Tibial nerve (tissue), 3 donors: ENCODE results near the gene SDHD.

ENCODE experiments used
- POLR2A ChIP-seq, 2 donors: fragments of 450-650 bp; IDR thresholded peaks; one replicate each; pipeline ENCODE4 v1.6.1; 2017; ENCODE audit warnings: antibody characterized with exemption in 2 of 2, mild to moderate bottlenecking in 2 of 2, moderate library complexity in 2 of 2
- TF ChIP-seq, protein P1 (sequence below), 5 experiments: fragments of 200-600 bp in 3 of 5; fragments of 450-650 bp in 2 of 5; sonication (generic) in 3 of 5; IDR thresholded peaks; one replicate each; pipeline ENCODE4 v1.5.1; 2016 to 2019; ENCODE audit warnings: antibody characterized with exemption in 5 of 5, mild to moderate bottlenecking in 3 of 5, moderate library complexity in 2 of 5

GRCh38 chr11:112086422-112087191 is at the start of gene SDHD, which contains the start of gene TIMM8B:
- TF ChIP-seq, protein P1, sequence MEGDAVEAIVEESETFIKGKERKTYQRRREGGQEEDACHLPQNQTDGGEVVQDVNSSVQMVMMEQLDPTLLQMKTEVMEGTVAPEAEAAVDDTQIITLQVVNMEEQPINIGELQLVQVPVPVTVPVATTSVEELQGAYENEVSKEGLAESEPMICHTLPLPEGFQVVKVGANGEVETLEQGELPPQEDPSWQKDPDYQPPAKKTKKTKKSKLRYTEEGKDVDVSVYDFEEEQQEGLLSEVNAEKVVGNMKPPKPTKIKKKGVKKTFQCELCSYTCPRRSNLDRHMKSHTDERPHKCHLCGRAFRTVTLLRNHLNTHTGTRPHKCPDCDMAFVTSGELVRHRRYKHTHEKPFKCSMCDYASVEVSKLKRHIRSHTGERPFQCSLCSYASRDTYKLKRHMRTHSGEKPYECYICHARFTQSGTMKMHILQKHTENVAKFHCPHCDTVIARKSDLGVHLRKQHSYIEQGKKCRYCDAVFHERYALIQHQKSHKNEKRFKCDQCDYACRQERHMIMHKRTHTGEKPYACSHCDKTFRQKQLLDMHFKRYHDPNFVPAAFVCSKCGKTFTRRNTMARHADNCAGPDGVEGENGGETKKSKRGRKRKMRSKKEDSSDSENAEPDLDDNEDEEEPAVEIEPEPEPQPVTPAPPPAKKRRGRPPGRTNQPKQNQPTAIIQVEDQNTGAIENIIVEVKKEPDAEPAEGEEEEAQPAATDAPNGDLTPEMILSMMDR (IDR thresholded peaks at IDR 0.05) = peak in 3 of 5 experiments; percentile 8 to 56 (median 56)
- TF ChIP-seq POLR2A (IDR thresholded peaks at IDR 0.05) = peak; percentile 14 to 48
